Testis (tissue), 2 donors: ENCODE measurements around the gene TNFRSF9.

Experiments
- POLR2A ChIP-seq: fragments of 450-650 bp; IDR thresholded peaks from one replicate; pipeline ENCODE4 v1.6.1; 2017; ENCODE audit warnings: antibody characterized with exemption, mild to moderate bottlenecking, moderate library complexity
- TF ChIP-seq, protein P1 (sequence below), 3 experiments: fragments of 450-650 bp in 2 of 3; fragments of 200-600 bp in 1 of 3; sonication (generic) in 1 of 3; IDR thresholded peaks; one replicate each; pipeline ENCODE4 v1.5.1; 2016 to 2019; ENCODE audit warnings: antibody characterized with exemption in 3 of 3, mild to moderate bottlenecking in 2 of 3, moderate library complexity in 1 of 3

DNA sequence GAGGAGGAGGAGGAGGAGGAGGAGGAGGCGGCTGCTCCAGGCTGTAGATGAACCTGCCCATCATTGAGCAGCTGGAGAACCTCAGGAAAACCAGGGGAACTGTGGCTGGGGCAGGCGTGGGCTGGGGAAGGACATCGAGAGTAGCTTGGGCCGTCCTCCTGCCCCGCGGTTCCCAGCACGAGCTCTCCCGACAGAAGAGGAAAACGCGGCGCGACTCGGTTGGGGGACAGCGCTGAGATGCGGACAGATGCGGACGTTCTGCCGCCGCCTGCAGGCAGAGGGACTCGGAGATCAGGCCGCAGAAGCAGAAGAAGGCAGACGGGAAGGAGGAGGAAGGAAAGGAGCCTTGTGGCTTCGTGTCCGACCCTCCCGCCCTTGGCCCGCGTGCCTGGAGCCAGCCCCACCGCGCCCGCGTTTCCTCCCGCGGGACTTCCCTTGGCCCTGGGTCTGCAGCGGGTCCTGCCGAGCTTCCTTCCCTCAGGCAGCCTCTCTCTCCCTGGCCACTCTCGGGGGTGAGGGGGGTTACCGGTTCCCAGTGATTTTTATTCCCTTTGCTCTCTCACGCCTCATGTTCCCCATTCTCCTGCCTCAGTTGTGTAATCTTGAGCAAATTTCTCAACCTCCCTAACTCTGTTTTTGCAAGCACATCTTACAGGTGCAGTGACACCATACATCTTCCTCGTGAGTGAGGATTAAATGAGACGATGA lies 1.7 kb upstream of the TNFRSF9 start:
- TF ChIP-seq, protein P1, sequence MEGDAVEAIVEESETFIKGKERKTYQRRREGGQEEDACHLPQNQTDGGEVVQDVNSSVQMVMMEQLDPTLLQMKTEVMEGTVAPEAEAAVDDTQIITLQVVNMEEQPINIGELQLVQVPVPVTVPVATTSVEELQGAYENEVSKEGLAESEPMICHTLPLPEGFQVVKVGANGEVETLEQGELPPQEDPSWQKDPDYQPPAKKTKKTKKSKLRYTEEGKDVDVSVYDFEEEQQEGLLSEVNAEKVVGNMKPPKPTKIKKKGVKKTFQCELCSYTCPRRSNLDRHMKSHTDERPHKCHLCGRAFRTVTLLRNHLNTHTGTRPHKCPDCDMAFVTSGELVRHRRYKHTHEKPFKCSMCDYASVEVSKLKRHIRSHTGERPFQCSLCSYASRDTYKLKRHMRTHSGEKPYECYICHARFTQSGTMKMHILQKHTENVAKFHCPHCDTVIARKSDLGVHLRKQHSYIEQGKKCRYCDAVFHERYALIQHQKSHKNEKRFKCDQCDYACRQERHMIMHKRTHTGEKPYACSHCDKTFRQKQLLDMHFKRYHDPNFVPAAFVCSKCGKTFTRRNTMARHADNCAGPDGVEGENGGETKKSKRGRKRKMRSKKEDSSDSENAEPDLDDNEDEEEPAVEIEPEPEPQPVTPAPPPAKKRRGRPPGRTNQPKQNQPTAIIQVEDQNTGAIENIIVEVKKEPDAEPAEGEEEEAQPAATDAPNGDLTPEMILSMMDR (IDR thresholded peaks at IDR 0.05) = no peak
- no peak for TF ChIP-seq POLR2A
